ENCODE results near the gene GRID1. TPM values are rescaled to one million over a fixed set of nuclear protein-coding genes. Genes with fewer than 3 reads are reported as not detected.

The GRID1 gene
- total RNA-seq, 1 experiment from 2014 or later, result not detected

DNA sequence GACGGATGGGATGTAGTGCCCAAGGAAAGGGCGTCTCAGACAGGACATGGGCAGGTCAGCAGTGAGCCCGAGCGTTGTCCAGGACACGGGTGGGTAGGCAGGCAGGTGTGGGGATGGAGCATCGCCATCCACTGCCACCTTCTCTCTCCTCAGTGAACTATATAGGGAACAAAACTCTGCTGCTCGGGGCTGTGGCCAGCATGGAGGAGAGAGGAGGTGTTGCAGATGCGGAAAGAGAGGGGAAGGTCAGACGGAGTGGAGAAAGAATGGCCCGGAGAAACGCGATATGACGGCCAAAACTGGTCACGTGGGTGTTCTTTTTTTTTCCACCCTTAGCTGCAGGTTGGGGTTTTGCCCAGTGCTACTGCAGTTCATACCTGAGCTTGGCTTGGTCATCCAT is 71.2 kb downstream of the GRID1 start:
- no TSS peak for BruUV-seq (replicated peaks)
- TF ChIP-seq, protein P1, sequence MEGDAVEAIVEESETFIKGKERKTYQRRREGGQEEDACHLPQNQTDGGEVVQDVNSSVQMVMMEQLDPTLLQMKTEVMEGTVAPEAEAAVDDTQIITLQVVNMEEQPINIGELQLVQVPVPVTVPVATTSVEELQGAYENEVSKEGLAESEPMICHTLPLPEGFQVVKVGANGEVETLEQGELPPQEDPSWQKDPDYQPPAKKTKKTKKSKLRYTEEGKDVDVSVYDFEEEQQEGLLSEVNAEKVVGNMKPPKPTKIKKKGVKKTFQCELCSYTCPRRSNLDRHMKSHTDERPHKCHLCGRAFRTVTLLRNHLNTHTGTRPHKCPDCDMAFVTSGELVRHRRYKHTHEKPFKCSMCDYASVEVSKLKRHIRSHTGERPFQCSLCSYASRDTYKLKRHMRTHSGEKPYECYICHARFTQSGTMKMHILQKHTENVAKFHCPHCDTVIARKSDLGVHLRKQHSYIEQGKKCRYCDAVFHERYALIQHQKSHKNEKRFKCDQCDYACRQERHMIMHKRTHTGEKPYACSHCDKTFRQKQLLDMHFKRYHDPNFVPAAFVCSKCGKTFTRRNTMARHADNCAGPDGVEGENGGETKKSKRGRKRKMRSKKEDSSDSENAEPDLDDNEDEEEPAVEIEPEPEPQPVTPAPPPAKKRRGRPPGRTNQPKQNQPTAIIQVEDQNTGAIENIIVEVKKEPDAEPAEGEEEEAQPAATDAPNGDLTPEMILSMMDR (conservative IDR thresholded peaks at IDR 0.05), result no peak
- TF ChIP-seq EZH2 (IDR thresholded peaks at IDR 0.05; ENCODE audit: low read depth), result no peak
- no peaks in the 10 kb centered on the region for H3K36me3 ChIP-seq (ENCODE audit: low read depth)
- DNase-seq, result no peak
- no peaks in the 10 kb centered on the region for H3K79me2 ChIP-seq (ENCODE audit: low read depth)
- H3K9me2 ChIP-seq (ENCODE audit: insufficient read depth), result no peaks in the 10 kb centered on the region
- intact Hi-C loops (cut with micrococcal nuclease; ENCODE audit: unreplicated experiment), result no loop called here
- no peak overlapping the region for H3K4me3 ChIP-seq
- no peaks in the 10 kb centered on the region for H3F3A ChIP-seq (ENCODE audit: insufficient read depth, low read depth)
- H2AFZ ChIP-seq, result no peak overlapping the region
- no peak overlapping the region for H3K27ac ChIP-seq
- no peaks in the 10 kb centered on the region for H4K20me1 ChIP-seq (ENCODE audit: insufficient read depth)
- no peaks in the 10 kb centered on the region for H3K4me1 ChIP-seq (replicated peaks; ENCODE audit: insufficient read depth)
- no peak overlapping the region for H3K4me2 ChIP-seq
- ChIA-PET CTCF (no interaction called here), POLR2A (ENCODE audit: unreplicated experiment) (no interaction called here)
- peaks cover 21% of the 10 kb centered on the region for H3K27me3 ChIP-seq (ENCODE audit: insufficient read depth, low read depth)
- no peaks in the 10 kb centered on the region for H3K9me3 ChIP-seq (ENCODE audit: insufficient read depth, low read depth)

- Histone ChIP-seq H3K4me1 (replicated peaks; ENCODE audit: insufficient read depth) (no peaks in the 10 kb centered on the region), H3K4me3 (no peak overlapping the region), H3K4me2 (no peak overlapping the region), H3F3A (ENCODE audit: insufficient read depth, low read depth) (no peaks in the 10 kb centered on the region), H2AFZ (no peak overlapping the region), H3K9me3 (ENCODE audit: insufficient read depth, low read depth) (no peaks in the 10 kb centered on the region), H3K79me2 (ENCODE audit: low read depth) (no peaks in the 10 kb centered on the region), H3K36me3 (ENCODE audit: low read depth) (no peaks in the 10 kb centered on the region), H3K9me2 (ENCODE audit: insufficient read depth) (no peaks in the 10 kb centered on the region), H3K27ac (no peak overlapping the region), H4K20me1 (ENCODE audit: insufficient read depth) (no peaks in the 10 kb centered on the region), H3K27me3 (ENCODE audit: insufficient read depth, low read depth) (peaks cover 21% of the 10 kb centered on the region)
- CTCF ChIA-PET, result no interaction called here
- TF ChIP-seq, protein P1 (conservative IDR thresholded peaks at IDR 0.05), result no peak
- TF ChIP-seq EZH2 (IDR thresholded peaks at IDR 0.05; ENCODE audit: low read depth), result no peak
- POLR2A ChIA-PET (ENCODE audit: unreplicated experiment), result no interaction called here
- BruUV-seq (replicated peaks), result no TSS peak
- no peak for DNase-seq
- intact Hi-C loops (cut with micrococcal nuclease; ENCODE audit: unreplicated experiment), result no loop called here
These were observed 72.0 kb downstream of the GRID1 start for GRCh38 chr10:86294346-86295265.

DNA sequence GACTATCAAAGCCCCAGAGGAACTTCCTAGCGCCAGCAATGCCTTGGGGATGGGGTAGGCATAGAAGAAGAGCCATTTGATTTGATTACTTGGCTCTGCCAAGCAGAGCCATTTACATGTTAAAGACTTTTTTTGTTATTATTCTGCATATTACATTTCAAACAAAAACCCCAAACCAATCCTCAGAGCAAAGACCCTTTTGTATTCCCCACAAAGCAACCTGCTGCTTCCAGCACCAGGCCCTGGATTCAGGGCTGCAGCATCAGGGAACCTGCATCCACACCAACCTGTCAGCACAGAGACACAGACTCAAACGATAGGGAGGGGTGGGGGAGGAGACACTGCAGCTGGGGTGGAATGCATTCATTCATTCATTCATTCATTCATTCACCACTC is 73.2 kb downstream of the GRID1 start:
- Histone ChIP-seq H3K79me2 (ENCODE audit: low read depth) (no peaks in the 10 kb centered on the region), H3K4me1 (replicated peaks; ENCODE audit: insufficient read depth) (no peaks in the 10 kb centered on the region), H3K27me3 (ENCODE audit: insufficient read depth, low read depth) (peaks cover 32% of the 10 kb centered on the region), H2AFZ (no peak overlapping the region), H3K4me3 (no peak overlapping the region), H3K36me3 (ENCODE audit: low read depth) (no peaks in the 10 kb centered on the region), H3K4me2 (no peak overlapping the region), H3K27ac (no peak overlapping the region), H3K9me3 (ENCODE audit: insufficient read depth, low read depth) (no peaks in the 10 kb centered on the region), H3F3A (ENCODE audit: insufficient read depth, low read depth) (no peaks in the 10 kb centered on the region), H4K20me1 (ENCODE audit: insufficient read depth) (no peaks in the 10 kb centered on the region), H3K9me2 (ENCODE audit: insufficient read depth) (no peaks in the 10 kb centered on the region)
- no peak for DNase-seq
- BruUV-seq (replicated peaks), result no TSS peak
- ChIA-PET POLR2A (ENCODE audit: unreplicated experiment) (no interaction called here), CTCF (no interaction called here)
- TF ChIP-seq, protein P1 (conservative IDR thresholded peaks at IDR 0.05), result no peak
- no peak for TF ChIP-seq EZH2 (IDR thresholded peaks at IDR 0.05; ENCODE audit: low read depth)
- intact Hi-C loops (cut with micrococcal nuclease; ENCODE audit: unreplicated experiment), result no loop called here
